PC-3 (cell line): ENCODE measurements around the gene PCCA. TPM values are rescaled to one million over a fixed set of nuclear protein-coding genes. Genes with fewer than 3 reads are reported as not detected.

Source experiments
- ATAC-seq: fragments of 200-7000 bp; cut with Tn5 transposase; 2 replicates; pipeline ENCODE4 v1.9.1; 2020; ENCODE audit warnings: mild to moderate bottlenecking, moderate library complexity
- BruUV-seq: library from RNA; stranded (reverse); fragments of 400-500 nt; replicated peaks from 2 replicates; lab custom pipeline; 2021; lab: Mats Ljungman, UMichigan
- CTCF ChIA-PET: fragments of 300-600 bp; sonication (Branson Sonifier 250); formaldehyde crosslinking; loops from one replicate; lab custom pipeline; 2022; ENCODE audit warnings: antibody characterized with exemption; lab: Charles Lee
- POLR2A ChIA-PET: fragments of 300-600 bp; sonication (Branson Sonifier 250); formaldehyde crosslinking; loops from one replicate; lab custom pipeline; 2022; ENCODE audit warnings: antibody characterized with exemption; ENCODE audit not compliant: unreplicated experiment; lab: Charles Lee
- DNase-seq: peaks from one replicate; pipeline ENCODE4 v3.0.0-alpha.2; 2015
- H2AFZ ChIP-seq: fragments of 300-600 bp; sonication (generic); 2 replicates; pipeline ENCODE4 v1.6.0; 2016; ENCODE audit warnings: antibody characterized with exemption, low read length
- H3F3A ChIP-seq: fragments of 300-600 bp; sonication (generic); one replicate; pipeline ENCODE4 v1.6.0; 2017; ENCODE audit warnings: antibody characterized with exemption, low read length, control low read depth, mild to moderate bottlenecking; ENCODE audit not compliant: unreplicated experiment
- H3K27ac ChIP-seq: fragments of 300-600 bp; sonication (generic); 2 replicates; pipeline ENCODE4 v1.5.1; 2016; ENCODE audit warnings: mild to moderate bottlenecking, low read length
- H3K27me3 ChIP-seq: fragments of 300-600 bp; sonication (generic); 2 replicates; pipeline ENCODE4 v1.6.1; 2016; ENCODE audit warnings: low read length, mixed read lengths
- H3K36me3 ChIP-seq: fragments of 300-600 bp; sonication (generic); 2 replicates; pipeline ENCODE4 v1.6.1; 2016; ENCODE audit warnings: low read depth, mixed run types, low read length, mixed read lengths
- H3K4me1 ChIP-seq: fragments of 300-600 bp; sonication (generic); 2 replicates; pipeline ENCODE4 v1.5.1; 2016; ENCODE audit warnings: low read length; ENCODE audit not compliant: insufficient read depth
- H3K4me2 ChIP-seq: fragments of 300-600 bp; sonication (generic); 2 replicates; pipeline ENCODE4 v1.6.0; 2016; ENCODE audit warnings: low read length
- H3K4me3 ChIP-seq: fragments of 300-600 bp; sonication (generic); 2 replicates; pipeline ENCODE4 v1.5.1; 2016; ENCODE audit warnings: mild to moderate bottlenecking, low read length, mixed read lengths
- H3K79me2 ChIP-seq: fragments of 300-600 bp; sonication (generic); 2 replicates; pipeline ENCODE4 v1.6.1; 2017; ENCODE audit warnings: low read length, mixed read lengths
- H3K9ac ChIP-seq: fragments of 300-600 bp; sonication (generic); 2 replicates; pipeline ENCODE4 v1.6.0; 2016; ENCODE audit warnings: mild to moderate bottlenecking, low read length
- H3K9me2 ChIP-seq: fragments of 300-600 bp; sonication (generic); replicated peaks from 2 replicates; pipeline ENCODE4 v1.6.1; 2016; ENCODE audit warnings: mixed run types, low read length, mixed read lengths
- H3K9me3 ChIP-seq: fragments of 300-600 bp; sonication (generic); 2 replicates; pipeline ENCODE4 v1.6.1; 2016; ENCODE audit warnings: low read length, mixed read lengths
- H4K20me1 ChIP-seq: fragments of 300-600 bp; sonication (generic); 2 replicates; pipeline ENCODE4 v1.6.1; 2016; ENCODE audit warnings: low read length, mixed read lengths
- CTCF ChIP-seq: fragments of 300-600 bp; sonication (generic); conservative IDR thresholded peaks from 2 replicates; pipeline ENCODE4 v1.5.1; 2017; ENCODE audit warnings: antibody characterized with exemption, low read depth, mild to moderate bottlenecking, low read length
- EZH2 ChIP-seq: fragments of 300-600 bp; sonication (generic); IDR thresholded peaks from one replicate; pipeline ENCODE4 v1.6.1; 2017; ENCODE audit warnings: antibody characterized with exemption, mild to moderate bottlenecking, low read length; ENCODE audit not compliant: unreplicated experiment
- EZH2phosphoT487 ChIP-seq: fragments of 300-600 bp; sonication (generic); IDR thresholded peaks from 2 replicates; pipeline ENCODE4 v1.6.1; 2018; ENCODE audit warnings: mild to moderate bottlenecking, antibody characterized with exemption, low read length, borderline replicate concordance
- intact Hi-C: fragments of 100-400 bp; cut with micrococcal nuclease; formaldehyde crosslinking; loops from 2 replicates; pipeline ENCODE4 v1.9.0; 2023
- total RNA-seq: library from RNA; depleted of rRNA; stranded (reverse); fragments of >200 nt; gene quantifications from 2 replicates; pipeline ENCODE4 v1.2.3, GENCODE V29; 2014

The PCCA gene
- total RNA-seq, 1 experiment from 2014 or later: 10.5 TPM

- H3K27me3 ChIP-seq: no peaks in the 10 kb centered on the region
- intact Hi-C loops: loop anchor here (10.0 kb wide), 1 partner anchor 110 kb away; no protein-coding TSS in a partner anchor
- no peaks in the 10 kb centered on the region for H3F3A ChIP-seq
- no peaks in the 10 kb centered on the region for H3K9me3 ChIP-seq
- no peaks in the 10 kb centered on the region for H3K9me2 ChIP-seq
- ChIA-PET POLR2A (no interaction called here), CTCF (no interaction called here)
- no TSS peak for BruUV-seq
- no peak overlapping the region for H3K4me2 ChIP-seq
- H4K20me1 ChIP-seq: no peaks in the 10 kb centered on the region
- DNase-seq: no peak
- H2AFZ ChIP-seq: no peak overlapping the region
- no peak overlapping the region for H3K27ac ChIP-seq
- no peaks in the 10 kb centered on the region for H3K79me2 ChIP-seq
- ATAC-seq: no peak
- TF ChIP-seq EZH2 (no peak), CTCF (no peak)
- H3K4me1 ChIP-seq: no peaks in the 10 kb centered on the region
- no peak overlapping the region for H3K9ac ChIP-seq
- H3K36me3 ChIP-seq: no peaks in the 10 kb centered on the region
- no peak overlapping the region for H3K4me3 ChIP-seq
Measured at GRCh38 chr13:100244431-100244830, 155.5 kb downstream of the PCCA start.

GRCh38 chr13:100245104-100245503 lies 156.2 kb downstream of the PCCA start:
- no peaks in the 10 kb centered on the region for H3K79me2 ChIP-seq
- ChIA-PET POLR2A (no interaction called here), CTCF (no interaction called here)
- no peaks in the 10 kb centered on the region for H3K27me3 ChIP-seq
- H3K9me3 ChIP-seq: no peaks in the 10 kb centered on the region
- H3K4me3 ChIP-seq: no peak overlapping the region
- DNase-seq (no peak), ATAC-seq (peak; percentile 38)
- intact Hi-C loops: loop anchor here (10.0 kb wide), 1 partner anchor 110 kb away; no protein-coding TSS in a partner anchor
- H3K4me2 ChIP-seq: no peak overlapping the region
- no TSS peak for BruUV-seq
- H4K20me1 ChIP-seq: no peaks in the 10 kb centered on the region
- no peaks in the 10 kb centered on the region for H3K4me1 ChIP-seq
- TF ChIP-seq EZH2phosphoT487: no peak
- H3K27ac ChIP-seq: no peak overlapping the region
- no peaks in the 10 kb centered on the region for H3K9me2 ChIP-seq
- no peaks in the 10 kb centered on the region for H3F3A ChIP-seq
- H2AFZ ChIP-seq: no peak overlapping the region
- H3K9ac ChIP-seq: no peak overlapping the region
- no peaks in the 10 kb centered on the region for H3K36me3 ChIP-seq

GRCh38 chr13:100247937-100248336 lies 159.0 kb downstream of the PCCA start:
- H3K27ac ChIP-seq: no peak overlapping the region
- POLR2A ChIA-PET: no interaction called here
- H3K27me3 ChIP-seq: no peaks in the 10 kb centered on the region
- intact Hi-C loops: loop anchor here (10.0 kb wide), 1 partner anchor 107 kb away; no protein-coding TSS in a partner anchor
- no peaks in the 10 kb centered on the region for H3K36me3 ChIP-seq
- BruUV-seq: no TSS peak
- no peak overlapping the region for H3K4me2 ChIP-seq
- H3K9ac ChIP-seq: no peak overlapping the region
- H2AFZ ChIP-seq: no peak overlapping the region
- no peak overlapping the region for H3K4me3 ChIP-seq
- H3K9me3 ChIP-seq: no peaks in the 10 kb centered on the region
- no peaks in the 10 kb centered on the region for H3K4me1 ChIP-seq
- TF ChIP-seq CTCF (no peak), EZH2phosphoT487 (no peak), EZH2 (no peak)
- DNase-seq (no peak), ATAC-seq (no peak)
- no peaks in the 10 kb centered on the region for H4K20me1 ChIP-seq
- no peaks in the 10 kb centered on the region for H3K79me2 ChIP-seq
- CTCF ChIA-PET: no interaction called here
- no peaks in the 10 kb centered on the region for H3F3A ChIP-seq
- H3K9me2 ChIP-seq: no peaks in the 10 kb centered on the region
